ENCODE results near the gene SFXN4. TPM values are rescaled to one million over a fixed set of nuclear protein-coding genes. Genes with fewer than 3 reads are reported as not detected.
A peak's percentile ranks its signal among the peaks of the same experiment; 100 is the strongest.

Gene SFXN4
- total and polyA plus RNA-seq, 4 donors = 12.4 to 34.1 (median 24.1) TPM

- H3K9ac ChIP-seq (ENCODE audit: low read depth in 1 of 2, low read length in 2 of 2) = no peak overlapping the region
- peaks cover 0 to 17% (median 7%) of the 10 kb centered on the region in 4 donors for H3K4me1 ChIP-seq (ENCODE audit: control insufficient read depth in 4 of 4, insufficient read depth in 4 of 4, low read length in 3 of 4)
- no peak overlapping the region for H3K4me3 ChIP-seq (ENCODE audit: low read depth in 1 of 3, low read length in 3 of 3)
- no peak overlapping the region for H3K27ac ChIP-seq (ENCODE audit: low read depth in 1 of 2, low read length in 2 of 2)
- DNase-seq (ENCODE audit: low spot score) = no peak
- H3K27me3 ChIP-seq (ENCODE audit: control insufficient read depth in 4 of 4, insufficient read depth in 4 of 4, low read length in 3 of 4) = no peaks in the 10 kb centered on the region
- peaks cover 6 to 25% (median 17%) of the 10 kb centered on the region in 4 donors for H3K36me3 ChIP-seq (ENCODE audit: control insufficient read depth in 4 of 4, insufficient read depth in 3 of 4, low read depth in 1 of 4, low read length in 3 of 4)
- WGBS = 70% methylated on average over 11 of the region's 11 CpGs
- no peaks in the 10 kb centered on the region for H3K9me3 ChIP-seq (ENCODE audit: control insufficient read depth in 4 of 4, low read length in 3 of 4)
- TF ChIP-seq HNF4A (conservative IDR thresholded peaks at IDR 0.05) (peak in 1 of 2 donors; percentile 11), JUND (IDR thresholded peaks at IDR 0.05) (no peak)
Measured at GRCh38 chr10:119161680-119162451, 3.6 kb downstream of the SFXN4 start.

- no peak for TF ChIP-seq YY1 (IDR thresholded peaks at IDR 0.05)
- TF ChIP-seq TAF1 (conservative IDR thresholded peaks at IDR 0.05) = no peak
- no peak for TF ChIP-seq NR2F2 (IDR thresholded peaks at IDR 0.05)
- TF ChIP-seq HNF4A (conservative IDR thresholded peaks at IDR 0.05) = no peak
- 89% methylated on average over 8 of the region's 8 CpGs for WGBS
Measured at GRCh38 chr10:119159332-119159731, 6.2 kb downstream of the SFXN4 start.

GRCh38 chr10:119153661-119154060 is 11.9 kb downstream of the SFXN4 start:
- no peak for TF ChIP-seq TAF1 (conservative IDR thresholded peaks at IDR 0.05)
- no peak for TF ChIP-seq CTCF (IDR thresholded peaks at IDR 0.05; ENCODE audit: low read depth, low read length, missing input control)
- no peak for TF ChIP-seq JUND (IDR thresholded peaks at IDR 0.05)
- TF ChIP-seq HNF4G (IDR thresholded peaks at IDR 0.05) = no peak
- no peak for TF ChIP-seq GABPA (IDR thresholded peaks at IDR 0.05 in 1 of 2, conservative IDR thresholded peaks at IDR 0.05 in 1 of 2)
- no peak for TF ChIP-seq REST (IDR thresholded peaks at IDR 0.05)
- no peak for TF ChIP-seq SP1 (IDR thresholded peaks at IDR 0.05)
- TF ChIP-seq YY1 (IDR thresholded peaks at IDR 0.05) = no peak
- TF ChIP-seq FOXA1 (IDR thresholded peaks at IDR 0.05) = no peak
- TF ChIP-seq EGR1 (IDR thresholded peaks at IDR 0.05; ENCODE audit: low read depth in 2 of 2) = no peak
- TF ChIP-seq NR2F2 (IDR thresholded peaks at IDR 0.05) = no peak
- TF ChIP-seq RXRA (IDR thresholded peaks at IDR 0.05) = no peak
- H3K4me1 ChIP-seq (ENCODE audit: control insufficient read depth in 4 of 4, insufficient read depth in 4 of 4, low read length in 3 of 4) = no peaks in the 10 kb centered on the region
- no peaks in the 10 kb centered on the region for H3K27me3 ChIP-seq (ENCODE audit: control insufficient read depth in 4 of 4, insufficient read depth in 4 of 4, low read length in 3 of 4)
- no peak overlapping the region for H3K27ac ChIP-seq (ENCODE audit: low read depth in 1 of 2, low read length in 2 of 2)
- DNase-seq (ENCODE audit: low spot score) = no peak
- H3K9me3 ChIP-seq (ENCODE audit: control insufficient read depth in 4 of 4, low read length in 3 of 4) = no peaks in the 10 kb centered on the region
- H3K9ac ChIP-seq (ENCODE audit: low read depth in 1 of 2, low read length in 2 of 2) = no peak overlapping the region
- peaks cover 18 to 65% (median 41%) of the 10 kb centered on the region in 4 donors for H3K36me3 ChIP-seq (ENCODE audit: control insufficient read depth in 4 of 4, insufficient read depth in 3 of 4, low read depth in 1 of 4, low read length in 3 of 4)
- 97% methylated on average over 12 of the region's 12 CpGs for WGBS
- no peak overlapping the region for H3K4me3 ChIP-seq (ENCODE audit: low read depth in 1 of 3, low read length in 3 of 3)

More at GRCh38 chr10:119159332-119159731, 6.2 kb downstream of the SFXN4 start:
- no peak for DNase-seq (ENCODE audit: low spot score)
- no peak overlapping the region for H3K4me3 ChIP-seq (ENCODE audit: low read depth in 1 of 3, low read length in 3 of 3)
- no peaks in the 10 kb centered on the region for H3K27me3 ChIP-seq (ENCODE audit: control insufficient read depth in 4 of 4, insufficient read depth in 4 of 4, low read length in 3 of 4)
- H3K36me3 ChIP-seq (ENCODE audit: control insufficient read depth in 4 of 4, insufficient read depth in 3 of 4, low read depth in 1 of 4, low read length in 3 of 4) = peaks cover 13 to 49% (median 32%) of the 10 kb centered on the region in 4 donors
- no peak overlapping the region for H3K27ac ChIP-seq (ENCODE audit: low read depth in 1 of 2, low read length in 2 of 2)
- H3K9ac ChIP-seq (ENCODE audit: low read depth in 1 of 2, low read length in 2 of 2) = no peak overlapping the region
- H3K9me3 ChIP-seq (ENCODE audit: control insufficient read depth in 4 of 4, low read length in 3 of 4) = no peaks in the 10 kb centered on the region
- peaks cover 0 to 3% (median 1%) of the 10 kb centered on the region in 4 donors for H3K4me1 ChIP-seq (ENCODE audit: control insufficient read depth in 4 of 4, insufficient read depth in 4 of 4, low read length in 3 of 4)
